Type B pancreatic cell (in vitro differentiated cells): ENCODE data around the gene BBS9. TPM values are rescaled to one million over a fixed set of nuclear protein-coding genes. Genes with fewer than 3 reads are reported as not detected.

Experiments
- DNase-seq: peaks from one replicate; pipeline ENCODE4 v3.0.0; 2021; ENCODE audit warnings: mixed read lengths; ENCODE audit not compliant: unreplicated experiment; ENCODE audit errors: extremely low spot score
- H3K27ac Mint-ChIP-seq: 2 replicates; pipeline ENCODE4 v1.8.0; 2021; ENCODE audit warnings: mild to moderate bottlenecking, mixed read lengths
- H3K27me3 Mint-ChIP-seq: 2 replicates; pipeline ENCODE4 v1.8.0; 2021; ENCODE audit warnings: mixed read lengths
- H3K36me3 Mint-ChIP-seq: 2 replicates; pipeline ENCODE4 v1.8.0; 2021; ENCODE audit warnings: mixed read lengths
- H3K4me1 Mint-ChIP-seq: one replicate; pipeline ENCODE4 v1.8.0; 2021; ENCODE audit warnings: mixed read lengths; ENCODE audit not compliant: unreplicated experiment
- H3K4me3 Mint-ChIP-seq: 2 replicates; pipeline ENCODE4 v1.8.0; 2021; ENCODE audit warnings: mild to moderate bottlenecking, mixed read lengths
- H3K9me3 Mint-ChIP-seq: 2 replicates; pipeline ENCODE4 v1.8.0; 2021; ENCODE audit warnings: mixed read lengths
- CTCF ChIP-seq: fragments of 200-600 bp; sonication (generic); conservative IDR thresholded peaks from 2 replicates; pipeline ENCODE4 v1.5.0; 2021; ENCODE audit warnings: antibody characterized with exemption, mild to moderate bottlenecking
- total RNA-seq: library from RNA; stranded (reverse); gene quantifications from 2 replicates; pipeline ENCODE4 v1.2.1, GENCODE V29; 2021; ENCODE audit warnings: low replicate concordance

BBS9 gene
- total RNA-seq, 1 donor from 2014 or later: 19.7 TPM

- no peak overlapping the region for H3K27ac Mint-ChIP-seq
- H3K4me1 Mint-ChIP-seq: peaks cover 22% of the 10 kb centered on the region
- no peaks in the 10 kb centered on the region for H3K36me3 Mint-ChIP-seq
- H3K27me3 Mint-ChIP-seq: peaks cover 41% of the 10 kb centered on the region
- no peak for DNase-seq
- no peaks in the 10 kb centered on the region for H3K9me3 Mint-ChIP-seq
- no peak for TF ChIP-seq CTCF
- H3K4me3 Mint-ChIP-seq: no peak overlapping the region
Measured at GRCh38 chr7:33111614-33112013, 17.8 kb upstream of the BBS9 start.

- TF ChIP-seq CTCF: no peak
- peaks cover 3% of the 10 kb centered on the region for H3K4me1 Mint-ChIP-seq
- H3K27me3 Mint-ChIP-seq: peaks cover 46% of the 10 kb centered on the region
- H3K9me3 Mint-ChIP-seq: peaks cover 5% of the 10 kb centered on the region
- no peaks in the 10 kb centered on the region for H3K36me3 Mint-ChIP-seq
- DNase-seq: no peak
- no peak overlapping the region for H3K4me3 Mint-ChIP-seq
- no peak overlapping the region for H3K27ac Mint-ChIP-seq
Measured at GRCh38 chr7:33114976-33115375, 14.4 kb upstream of the BBS9 start.

- no peak overlapping the region for H3K4me3 Mint-ChIP-seq
- no peak for DNase-seq
- no peak overlapping the region for H3K27ac Mint-ChIP-seq
- TF ChIP-seq CTCF: no peak
- no peaks in the 10 kb centered on the region for H3K4me1 Mint-ChIP-seq
- peaks cover 5% of the 10 kb centered on the region for H3K9me3 Mint-ChIP-seq
- no peaks in the 10 kb centered on the region for H3K36me3 Mint-ChIP-seq
- peaks cover 32% of the 10 kb centered on the region for H3K27me3 Mint-ChIP-seq
Measured at GRCh38 chr7:33118383-33118782, 11.0 kb upstream of the BBS9 start.

GRCh38 chr7:33127085-33127484 lies 2.3 kb upstream of the BBS9 start:
- TF ChIP-seq CTCF: no peak
- Mint-ChIP-seq H3K4me3 (no peak overlapping the region), H3K27me3 (no peaks in the 10 kb centered on the region), H3K36me3 (no peaks in the 10 kb centered on the region), H3K9me3 (no peaks in the 10 kb centered on the region), H3K4me1 (peaks cover 15% of the 10 kb centered on the region), H3K27ac (no peak overlapping the region)
- DNase-seq: no peak

- H3K9me3 Mint-ChIP-seq: no peaks in the 10 kb centered on the region
- H3K27me3 Mint-ChIP-seq: no peaks in the 10 kb centered on the region
- peaks cover 16% of the 10 kb centered on the region for H3K4me1 Mint-ChIP-seq
- no peak for DNase-seq
- H3K27ac Mint-ChIP-seq: peak overlapping the region; percentile 91
- no peak for TF ChIP-seq CTCF
- peak overlapping the region; percentile 98 for H3K4me3 Mint-ChIP-seq
- H3K36me3 Mint-ChIP-seq: no peaks in the 10 kb centered on the region
Measured at GRCh38 chr7:33128631-33128989, 754 bp upstream of the BBS9 start.

GRCh38 chr7:33129806-33130153 lies 416 bp downstream of the BBS9 start:
- DNase-seq: no peak
- Mint-ChIP-seq H3K9me3 (no peaks in the 10 kb centered on the region), H3K4me1 (peaks cover 16% of the 10 kb centered on the region), H3K27me3 (no peaks in the 10 kb centered on the region), H3K4me3 (peak overlapping the region; percentile 98), H3K27ac (peak overlapping the region; percentile 91), H3K36me3 (no peaks in the 10 kb centered on the region)
- no peak for TF ChIP-seq CTCF
